Measurements from ENCODE around the gene HAND2.

HAND2 gene

GRCh38 chr4:173508386-173509035, 21.5 kb downstream of the HAND2 start:
- TF ChIP-seq GABPA (IDR thresholded peaks at IDR 0.05; ENCODE audit: low read depth) (no peak), CTCF (IDR thresholded peaks at IDR 0.05; ENCODE audit: insufficient read depth, low read length) (no peak), SPI1 (IDR thresholded peaks at IDR 0.05; ENCODE audit: borderline replicate concordance, low read depth) (no peak), REST (IDR thresholded peaks at IDR 0.05; ENCODE audit: insufficient replicate concordance, low read depth) (no peak), POLR2AphosphoS5 (IDR thresholded peaks at IDR 0.05; ENCODE audit: low read depth) (no peak)
- H3K27me3 ChIP-seq (ENCODE audit: insufficient read depth, poor library complexity, severe bottlenecking): peaks cover 59% of the 10 kb centered on the region
- H3K4me3 ChIP-seq (replicated peaks; ENCODE audit: insufficient read depth, low read length): no peak overlapping the region
- H3K27ac ChIP-seq (replicated peaks): no peak overlapping the region
- DNase-seq (ENCODE audit: low read depth in 1 of 2, low spot score in 1 of 2): peak in 1 of 2 experiments; percentile 45

GRCh38 chr4:173507471-173508385, 22.3 kb downstream of the HAND2 start:
- H3K27me3 ChIP-seq (ENCODE audit: insufficient read depth, poor library complexity, severe bottlenecking): peaks cover 51% of the 10 kb centered on the region
- no peak for TF ChIP-seq CTCF (IDR thresholded peaks at IDR 0.05; ENCODE audit: insufficient read depth, low read length)
- no peak for TF ChIP-seq REST (IDR thresholded peaks at IDR 0.05; ENCODE audit: insufficient replicate concordance, low read depth)
- TF ChIP-seq GABPA (IDR thresholded peaks at IDR 0.05; ENCODE audit: low read depth): no peak
- no peak for TF ChIP-seq SPI1 (IDR thresholded peaks at IDR 0.05; ENCODE audit: borderline replicate concordance, low read depth)
- no peak for TF ChIP-seq POLR2AphosphoS5 (IDR thresholded peaks at IDR 0.05; ENCODE audit: low read depth)
- H3K27ac ChIP-seq (replicated peaks): no peak overlapping the region
- H3K4me3 ChIP-seq (replicated peaks; ENCODE audit: insufficient read depth, low read length): no peak overlapping the region
- DNase-seq (ENCODE audit: low read depth in 1 of 2, low spot score in 1 of 2): no peak

GRCh38 chr4:173506597-173507211, 23.3 kb downstream of the HAND2 start:
- DNase-seq (ENCODE audit: low read depth in 1 of 2, low spot score in 1 of 2): no peak
- H3K27me3 ChIP-seq (ENCODE audit: insufficient read depth, poor library complexity, severe bottlenecking): peaks cover 45% of the 10 kb centered on the region
- H3K4me3 ChIP-seq (replicated peaks; ENCODE audit: insufficient read depth, low read length): peak overlapping the region; percentile 33
- TF ChIP-seq POLR2AphosphoS5 (IDR thresholded peaks at IDR 0.05; ENCODE audit: low read depth) (no peak), GABPA (IDR thresholded peaks at IDR 0.05; ENCODE audit: low read depth) (no peak), CTCF (IDR thresholded peaks at IDR 0.05; ENCODE audit: insufficient read depth, low read length) (no peak)
- no peak overlapping the region for H3K27ac ChIP-seq (replicated peaks)

Measured in HL-60 (cell line).